Mesenchymal stem cell (in vitro differentiated cells and primary cell): ENCODE data around the gene IL15. TPM values are rescaled to one million over a fixed set of nuclear protein-coding genes. Genes with fewer than 3 reads are reported as not detected.

Source experiments
- DNase-seq: peaks from one replicate; pipeline ENCODE4 v3.0.0-alpha.2; 2013
- H2AFZ ChIP-seq: one replicate; pipeline ENCODE4 v1.6.1; 2013; ENCODE audit warnings: low read depth, mild to moderate bottlenecking, control low read depth, inconsistent platforms, low read length, moderate library complexity
- H2AK5ac ChIP-seq: 2 replicates; pipeline ENCODE4 v1.6.1; 2013; ENCODE audit warnings: low read length, moderate library complexity, mild to moderate bottlenecking, inconsistent platforms; ENCODE audit not compliant: severe bottlenecking
- H2BK120ac ChIP-seq: one replicate; pipeline ENCODE4 v1.6.1; 2013; ENCODE audit warnings: low read depth, mild to moderate bottlenecking, inconsistent platforms, low read length, moderate library complexity
- H2BK12ac ChIP-seq, 2 experiments: one replicate each; pipeline ENCODE4 v1.6.1; 2013; ENCODE audit warnings: inconsistent platforms in 2 of 2, low read length in 2 of 2, mild to moderate bottlenecking in 2 of 2, moderate library complexity in 2 of 2, control low read depth in 1 of 2
- H2BK15ac ChIP-seq: one replicate; pipeline ENCODE4 v1.6.1; 2013; ENCODE audit warnings: mild to moderate bottlenecking, low read depth, inconsistent platforms; ENCODE audit not compliant: poor library complexity, severe bottlenecking
- H2BK5ac ChIP-seq: 2 replicates; pipeline ENCODE4 v1.6.1; 2013; ENCODE audit warnings: low read depth, mild to moderate bottlenecking, low read length, control low read depth, inconsistent platforms; ENCODE audit not compliant: poor library complexity, severe bottlenecking
- H3K14ac ChIP-seq, 2 experiments: one replicate each; pipeline ENCODE4 v1.6.1; 2013; ENCODE audit warnings: inconsistent platforms in 2 of 2, low read length in 2 of 2, control low read depth in 1 of 2, mild to moderate bottlenecking in 1 of 2, moderate library complexity in 1 of 2
- H3K18ac ChIP-seq, 2 experiments: one replicate each; pipeline ENCODE4 v1.6.1; 2013; ENCODE audit warnings: inconsistent platforms in 2 of 2, low read length in 2 of 2, control low read depth in 1 of 2, low read depth in 1 of 2, mild to moderate bottlenecking in 1 of 2
- H3K23ac ChIP-seq, 2 experiments: one replicate each; pipeline ENCODE4 v1.6.1; 2013; ENCODE audit warnings: inconsistent platforms in 2 of 2, low read length in 2 of 2, mild to moderate bottlenecking in 2 of 2, moderate library complexity in 2 of 2, control low read depth in 1 of 2
- H3K27ac ChIP-seq: 2 replicates; pipeline ENCODE4 v1.5.1; 2013; ENCODE audit warnings: mild to moderate bottlenecking, moderate library complexity, low read length, control low read depth, inconsistent platforms; ENCODE audit not compliant: poor library complexity, severe bottlenecking
- H3K27me3 ChIP-seq, 2 experiments: 2 replicates each; pipeline versions ENCODE4 v1.6.1 to v1.7.0; 2013; ENCODE audit warnings: low read length in 2 of 2, mild to moderate bottlenecking in 2 of 2, moderate library complexity in 2 of 2, control low read depth in 1 of 2, inconsistent platforms in 1 of 2; ENCODE audit not compliant: control insufficient read depth in 1 of 2, insufficient read depth in 1 of 2
- H3K36me3 ChIP-seq, 2 experiments: 2 replicates each; pipeline versions ENCODE4 v1.6.1 to v1.7.0; 2013; ENCODE audit warnings: low read length in 2 of 2, control low read depth in 1 of 2, inconsistent platforms in 1 of 2, low read depth in 1 of 2, mild to moderate bottlenecking in 1 of 2; ENCODE audit not compliant: insufficient read depth in 2 of 2, control insufficient read depth in 1 of 2
- H3K4ac ChIP-seq, 2 experiments: one replicate each; pipeline ENCODE4 v1.6.1; 2013; ENCODE audit warnings: inconsistent platforms in 2 of 2, low read length in 2 of 2, mild to moderate bottlenecking in 2 of 2, moderate library complexity in 2 of 2, control low read depth in 1 of 2, low read depth in 1 of 2
- H3K4me1 ChIP-seq: 2 replicates; pipeline ENCODE4 v1.6.1; 2013; ENCODE audit warnings: low read depth, low read length, control low read depth; ENCODE audit not compliant: control insufficient read depth, insufficient read depth
- H3K4me2 ChIP-seq: 2 replicates; pipeline ENCODE4 v1.6.1; 2013; ENCODE audit warnings: low read length, mild to moderate bottlenecking, inconsistent platforms; ENCODE audit not compliant: poor library complexity, severe bottlenecking
- H3K4me3 ChIP-seq, 2 experiments: 2 replicates each; pipeline versions ENCODE4 v1.5.1 to v1.7.0; 2013; ENCODE audit warnings: low read length in 2 of 2, mild to moderate bottlenecking in 2 of 2, control low read depth in 1 of 2, low read depth in 1 of 2; ENCODE audit not compliant: insufficient read depth in 1 of 2
- H3K79me1 ChIP-seq: replicated peaks from 2 replicates; pipeline ENCODE4 v1.6.1; 2013; ENCODE audit warnings: mild to moderate bottlenecking, control low read depth, low read length, inconsistent platforms; ENCODE audit not compliant: poor library complexity, severe bottlenecking
- H3K9ac ChIP-seq: 2 replicates; pipeline ENCODE4 v1.7.0; 2013; ENCODE audit warnings: mild to moderate bottlenecking, low read length, moderate library complexity
- H3K9me3 ChIP-seq: 2 replicates; pipeline ENCODE4 v1.7.0; 2013; ENCODE audit warnings: mild to moderate bottlenecking, low read length; ENCODE audit not compliant: control insufficient read depth
- H4K8ac ChIP-seq: one replicate; pipeline ENCODE4 v1.6.1; 2013; ENCODE audit warnings: inconsistent platforms, mild to moderate bottlenecking, low read length, moderate library complexity
- H4K91ac ChIP-seq: one replicate; pipeline ENCODE4 v1.6.1; 2013; ENCODE audit warnings: mild to moderate bottlenecking, low read length, inconsistent platforms
- WGBS: methylation state at CpG from one replicate; pipeline ENCODE4 v1.1.7; 2013; ENCODE audit warnings: mixed read lengths; 5-methylcytosine and 5-hydroxymethylcytosine counted together
- polyA plus RNA-seq, 2 experiments: library from polyadenylated mRNA; stranded (reverse); fragments of 200-250 nt; gene quantifications; one replicate each; pipeline ENCODE4 v1.2.3, GENCODE V29; 2013

Gene IL15, protein sequence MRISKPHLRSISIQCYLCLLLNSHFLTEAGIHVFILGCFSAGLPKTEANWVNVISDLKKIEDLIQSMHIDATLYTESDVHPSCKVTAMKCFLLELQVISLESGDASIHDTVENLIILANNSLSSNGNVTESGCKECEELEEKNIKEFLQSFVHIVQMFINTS
- polyA plus RNA-seq (2013, experiment 1 of 2) = 5.3 TPM
- 4.7 TPM for polyA plus RNA-seq (2013, experiment 2 of 2)

DNA sequence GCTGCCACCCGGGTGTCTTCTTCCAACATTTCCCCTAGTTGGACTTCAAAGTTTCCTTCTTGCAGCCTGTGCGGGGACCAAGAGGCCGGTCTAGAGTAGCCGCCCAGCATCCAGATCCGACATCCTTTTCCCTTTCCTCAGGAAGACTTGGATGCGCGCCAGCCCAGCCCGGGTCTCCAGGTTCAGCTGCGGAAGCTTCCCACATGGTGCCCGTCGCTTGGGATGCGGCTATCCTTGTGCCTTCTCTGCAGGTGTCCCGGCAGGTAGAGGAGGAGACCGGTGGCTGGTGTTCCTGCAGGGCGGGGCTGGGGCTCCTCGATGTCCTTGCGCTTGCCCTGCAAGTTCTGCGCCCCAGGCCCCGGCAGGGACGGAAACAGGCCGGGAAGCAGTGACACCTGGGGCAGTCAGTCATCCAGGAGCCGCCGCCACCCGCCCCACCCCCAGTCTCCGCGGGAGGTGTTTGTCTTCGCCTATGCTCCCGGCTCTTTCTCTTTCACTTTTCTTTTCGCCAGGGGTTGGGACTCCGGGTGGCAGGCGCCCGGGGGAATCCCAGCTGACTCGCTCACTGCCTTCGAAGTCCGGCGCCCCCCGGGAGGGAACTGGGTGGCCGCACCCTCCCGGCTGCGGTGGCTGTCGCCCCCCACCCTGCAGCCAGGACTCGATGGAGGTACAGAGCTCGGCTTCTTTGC lies at the start of gene IL15:
IL15 (plus strand) TSS at position 502 of the 689 bp plus-strand sequence. CDS start 82,882 bp downstream, outside the sequence.
- Histone ChIP-seq H2BK120ac (peak within 1 kb of the TSS; percentile 96), H3K36me3 (no peaks in the 10 kb centered on the region), H2BK5ac (peak within 1 kb of the TSS; percentile 86), H4K91ac (peak within 1 kb of the TSS; percentile 87), H2BK15ac (peak within 1 kb of the TSS; percentile 97), H4K8ac (peak within 1 kb of the TSS; percentile 87), H3K14ac (peak within 1 kb of the TSS; percentile 43 to 83), H3K79me1 (peaks cover 4% of the 10 kb centered on the region), H3K27ac (peak within 1 kb of the TSS; percentile 75), H3K9ac (peak within 1 kb of the TSS; percentile 79), H3K9me3 (no peaks in the 10 kb centered on the region), H2AFZ (peak within 1 kb of the TSS; percentile 97), H2BK12ac (peak within 1 kb of the TSS; percentile 38 to 94), H3K23ac (no peak within 1 kb of the TSS), H3K27me3 (no peaks in the 10 kb centered on the region), H3K4me2 (peak within 1 kb of the TSS; percentile 92), H3K4me1 (peaks cover 5% of the 10 kb centered on the region), H3K4me3 (peak within 1 kb of the TSS; percentile 79 to 91), H3K4ac (peak within 1 kb of the TSS; percentile 81 to 82), H2AK5ac (no peak within 1 kb of the TSS), H3K18ac (peak within 1 kb of the TSS; percentile 88 to 98)
- 1% methylated on average over 41 of the region's 43 CpGs for WGBS
- DNase-seq = peak; percentile 88

DNA sequence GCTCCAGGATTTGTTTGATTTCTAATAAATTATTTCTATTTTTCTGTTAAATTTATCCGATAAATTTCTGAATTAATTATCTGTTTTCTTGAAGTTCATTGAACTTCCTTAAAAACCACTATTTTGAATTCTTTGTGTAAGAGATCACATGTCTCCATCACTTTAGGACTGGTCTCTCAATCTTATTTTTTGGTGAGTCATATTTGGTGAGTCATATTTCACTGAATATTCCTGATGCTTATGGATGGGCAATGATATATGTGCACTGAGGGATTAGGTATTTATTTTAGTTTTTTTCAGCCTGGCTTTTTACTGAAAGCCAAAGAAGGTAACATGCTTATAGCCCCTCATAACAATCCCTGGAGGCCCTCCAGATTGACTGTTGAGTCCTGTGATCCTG lies 48.5 kb upstream of the IL15 start:
- Histone ChIP-seq H3K27me3 (no peaks in the 10 kb centered on the region), H3K9me3 (peaks cover 39% of the 10 kb centered on the region), H4K8ac (no peak overlapping the region), H3K27ac (no peak overlapping the region), H2BK15ac (no peak overlapping the region), H3K4me1 (no peaks in the 10 kb centered on the region), H3K18ac (no peak overlapping the region), H3K79me1 (no peaks in the 10 kb centered on the region), H3K4me2 (no peak overlapping the region), H2AK5ac (no peak overlapping the region), H2BK5ac (no peak overlapping the region), H3K9ac (no peak overlapping the region), H3K4ac (no peak overlapping the region), H3K23ac (no peak overlapping the region), H2BK120ac (no peak overlapping the region), H3K14ac (no peak overlapping the region), H2BK12ac (no peak overlapping the region), H3K4me3 (no peak overlapping the region), H3K36me3 (no peaks in the 10 kb centered on the region), H4K91ac (no peak overlapping the region), H2AFZ (no peak overlapping the region)
- DNase-seq = peak; percentile 9
- no CpG with 5 or more reads among the region's 1 CpG for WGBS

- H4K91ac ChIP-seq = no peak overlapping the region
- no peak overlapping the region for H3K9ac ChIP-seq
- no peak overlapping the region for H2BK5ac ChIP-seq
- H3K18ac ChIP-seq = no peak overlapping the region
- H3K4me2 ChIP-seq = no peak overlapping the region
- no peak overlapping the region for H3K14ac ChIP-seq
- no peak overlapping the region for H2BK15ac ChIP-seq
- no peak overlapping the region for H2AFZ ChIP-seq
- H3K27ac ChIP-seq = no peak overlapping the region
- H4K8ac ChIP-seq = no peak overlapping the region
- H2BK12ac ChIP-seq = no peak overlapping the region
- H3K4ac ChIP-seq = no peak overlapping the region
- H2AK5ac ChIP-seq = no peak overlapping the region
- H3K79me1 ChIP-seq = no peaks in the 10 kb centered on the region
- no peak overlapping the region for H2BK120ac ChIP-seq
- no peaks in the 10 kb centered on the region for H3K4me1 ChIP-seq
- no peaks in the 10 kb centered on the region for H3K27me3 ChIP-seq
- H3K9me3 ChIP-seq = peaks cover 17% of the 10 kb centered on the region
- no peak overlapping the region for H3K4me3 ChIP-seq
- no peak overlapping the region for H3K23ac ChIP-seq
- no peak for DNase-seq
- no peaks in the 10 kb centered on the region for H3K36me3 ChIP-seq
Observed at GRCh38 chr4:141595531-141595930, 40.9 kb upstream of the IL15 start.

DNA sequence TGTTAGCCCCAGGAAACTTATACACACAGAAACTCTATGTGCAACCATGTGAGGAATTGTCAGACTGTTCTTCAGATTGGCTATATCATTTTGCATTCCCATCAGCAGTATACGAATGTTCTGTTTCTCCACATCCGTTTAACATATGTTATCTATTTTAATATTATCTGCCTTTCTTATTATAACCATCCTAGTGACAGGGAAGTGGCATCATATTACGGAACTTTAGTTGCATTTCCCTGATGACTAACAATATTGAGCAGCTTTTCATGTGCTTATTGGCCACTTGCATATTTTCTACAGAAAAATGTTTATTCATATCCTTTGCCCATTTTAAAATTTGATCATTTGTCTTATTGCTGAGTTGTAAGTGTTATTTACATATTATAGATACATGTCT lies 36.5 kb upstream of the IL15 start:
- Histone ChIP-seq H3K36me3 (no peaks in the 10 kb centered on the region), H3K18ac (no peak overlapping the region), H2AK5ac (no peak overlapping the region), H3K9ac (no peak overlapping the region), H3K79me1 (no peaks in the 10 kb centered on the region), H3K23ac (no peak overlapping the region), H2BK12ac (no peak overlapping the region), H2BK120ac (no peak overlapping the region), H3K9me3 (no peaks in the 10 kb centered on the region), H3K4me2 (no peak overlapping the region), H4K8ac (no peak overlapping the region), H4K91ac (no peak overlapping the region), H3K27me3 (no peaks in the 10 kb centered on the region), H2BK5ac (no peak overlapping the region), H3K4me1 (no peaks in the 10 kb centered on the region), H3K4me3 (no peak overlapping the region), H3K4ac (no peak overlapping the region), H2AFZ (no peak overlapping the region), H2BK15ac (no peak overlapping the region), H3K27ac (no peak overlapping the region), H3K14ac (no peak overlapping the region)
- 61% methylated on average over 2 of the region's 3 CpGs for whole genome bisulfite sequencing
- no peak for DNase-seq
